Kidney (tissue), 14 donors: ENCODE measurements around the gene TMEM130. TPM values are rescaled to one million over a fixed set of nuclear protein-coding genes. Genes with fewer than 3 reads are reported as not detected.

Source experiments
- DNase-seq, 5 donors: peaks; one replicate each; pipeline ENCODE4 v3.0.0-alpha.2; 2013 to 2020
- FAIRE-seq: peaks from 2 replicates; lab custom pipeline; 2012; peaks lifted over from hg19 to GRCh38; lab: Jason Lieb, UNC
- H3K27ac ChIP-seq, 2 donors: one replicate each; pipeline ENCODE4 v1.7.0; 2013; ENCODE audit warnings: low read depth in 2 of 2, low read length in 2 of 2, inconsistent platforms in 1 of 2
- H3K27me3 ChIP-seq: one replicate; pipeline ENCODE4 v1.7.1; 2013; ENCODE audit warnings: low read length, inconsistent platforms; ENCODE audit not compliant: control insufficient read depth, insufficient read depth
- H3K36me3 ChIP-seq, 3 donors: one replicate each; pipeline versions ENCODE4 v1.7.0 to v1.7.1; 2013; ENCODE audit warnings: low read length in 3 of 3, control low read depth in 1 of 3, inconsistent platforms in 1 of 3; ENCODE audit not compliant: insufficient read depth in 3 of 3, control insufficient read depth in 2 of 3
- H3K4me1 ChIP-seq, 3 donors: one replicate each; pipeline versions ENCODE4 v1.7.0 to v1.7.1; 2013; ENCODE audit warnings: low read length in 3 of 3, inconsistent platforms in 1 of 3, low read depth in 1 of 3; ENCODE audit not compliant: control insufficient read depth in 2 of 3, insufficient read depth in 2 of 3
- H3K4me3 ChIP-seq, 3 donors: one replicate each; pipeline versions ENCODE4 v1.7.0 to v1.8.1; 2013; ENCODE audit warnings: low read length in 3 of 3, control low read depth in 1 of 3, inconsistent platforms in 1 of 3
- H3K9ac ChIP-seq, 3 donors: one replicate each; pipeline versions ENCODE4 v1.7.0 to v1.7.1; 2013; ENCODE audit warnings: low read length in 3 of 3, control low read depth in 1 of 3, inconsistent platforms in 1 of 3
- H3K9me3 ChIP-seq, 3 donors: one replicate each; pipeline versions ENCODE4 v1.7.0 to v1.7.1; 2013; ENCODE audit warnings: low read length in 3 of 3, control low read depth in 1 of 3, inconsistent platforms in 1 of 3; ENCODE audit not compliant: control insufficient read depth in 2 of 3, insufficient read depth in 1 of 3
- intact Hi-C: fragments of 100-400 bp; cut with DNase I; formaldehyde crosslinking; loops from one replicate; pipeline ENCODE4 v1.11.1; 2022
- polyA plus RNA-seq: library from polyadenylated mRNA; stranded (reverse); fragments of 350-450 nt; fragmentation: Illumina TruSeq; extraction: RNeasy Lipid Tissue Mini Kit (QIAGEN cat#74804); gene quantifications from one replicate; pipeline ENCODE4 v1.2.3, GENCODE V29; 2014; ENCODE audit warnings: low read depth, low replicate concordance; ENCODE audit not compliant: insufficient read depth
- total RNA-seq: library from RNA; stranded (reverse); fragmentation: NEBNext Ultra II Directional; extraction: Animal tissue kit (Norgen Biotek cat#: 25700); gene quantifications from one replicate; pipeline ENCODE4 v1.2.1, GENCODE V29; 2021
- TF ChIP-seq, protein P1 (sequence below): IDR thresholded peaks from 3 replicates; pipeline ENCODE4 v1.5.1; 2012; ENCODE audit warnings: mild to moderate bottlenecking, moderate library complexity, borderline replicate concordance; ENCODE audit not compliant: insufficient read depth; ENCODE audit errors: extremely low read depth
- donor health status: control.
- donor health status: control.
- donor health status: control.
- donor health status: control.
- donor health status: control.
- donor health status: DM: yes; HTN: yes; CAD: no.
- donor health status: Normal renal cell carcinoma (clear cell type).

TMEM130 gene
- total and polyA plus RNA-seq, 2 donors from 2014 or later: 5.0 to 12.9 TPM

DNA sequence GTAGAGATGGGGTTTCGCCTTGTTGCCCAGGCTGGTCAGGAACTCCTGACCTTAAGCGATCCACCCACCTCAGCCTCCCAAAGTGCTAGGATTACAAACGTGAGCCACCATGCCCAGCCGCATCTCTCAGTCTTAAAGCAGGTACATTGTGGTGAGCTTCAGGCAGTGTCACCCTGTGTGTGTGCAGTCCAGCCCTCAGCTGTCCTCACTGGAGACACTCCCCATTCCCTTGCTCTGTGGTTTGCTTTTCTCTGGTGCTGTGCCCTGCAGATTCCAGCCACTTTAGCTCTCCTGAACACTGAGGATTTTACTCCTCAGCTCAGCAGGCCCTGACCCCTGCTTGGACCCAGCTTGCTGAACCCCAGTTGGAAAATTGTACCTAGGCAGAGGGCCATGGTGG lies 14.6 kb upstream of the TMEM130 start:
- no peaks in the 10 kb centered on the region for H3K27me3 ChIP-seq
- H3K4me3 ChIP-seq: no peak overlapping the region
- H3K36me3 ChIP-seq: peaks cover 8 to 33% (median 20%) of the 10 kb centered on the region in 3 donors
- intact Hi-C loops: no loop called here
- no peak overlapping the region for H3K9ac ChIP-seq
- H3K27ac ChIP-seq: no peak overlapping the region
- FAIRE-seq (no peak), DNase-seq (no peak)
- TF ChIP-seq, protein P1, sequence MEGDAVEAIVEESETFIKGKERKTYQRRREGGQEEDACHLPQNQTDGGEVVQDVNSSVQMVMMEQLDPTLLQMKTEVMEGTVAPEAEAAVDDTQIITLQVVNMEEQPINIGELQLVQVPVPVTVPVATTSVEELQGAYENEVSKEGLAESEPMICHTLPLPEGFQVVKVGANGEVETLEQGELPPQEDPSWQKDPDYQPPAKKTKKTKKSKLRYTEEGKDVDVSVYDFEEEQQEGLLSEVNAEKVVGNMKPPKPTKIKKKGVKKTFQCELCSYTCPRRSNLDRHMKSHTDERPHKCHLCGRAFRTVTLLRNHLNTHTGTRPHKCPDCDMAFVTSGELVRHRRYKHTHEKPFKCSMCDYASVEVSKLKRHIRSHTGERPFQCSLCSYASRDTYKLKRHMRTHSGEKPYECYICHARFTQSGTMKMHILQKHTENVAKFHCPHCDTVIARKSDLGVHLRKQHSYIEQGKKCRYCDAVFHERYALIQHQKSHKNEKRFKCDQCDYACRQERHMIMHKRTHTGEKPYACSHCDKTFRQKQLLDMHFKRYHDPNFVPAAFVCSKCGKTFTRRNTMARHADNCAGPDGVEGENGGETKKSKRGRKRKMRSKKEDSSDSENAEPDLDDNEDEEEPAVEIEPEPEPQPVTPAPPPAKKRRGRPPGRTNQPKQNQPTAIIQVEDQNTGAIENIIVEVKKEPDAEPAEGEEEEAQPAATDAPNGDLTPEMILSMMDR: no peak
- no peaks in the 10 kb centered on the region for H3K9me3 ChIP-seq
- H3K4me1 ChIP-seq: peaks cover 0 to 10% (median 0%) of the 10 kb centered on the region in 3 donors

DNA sequence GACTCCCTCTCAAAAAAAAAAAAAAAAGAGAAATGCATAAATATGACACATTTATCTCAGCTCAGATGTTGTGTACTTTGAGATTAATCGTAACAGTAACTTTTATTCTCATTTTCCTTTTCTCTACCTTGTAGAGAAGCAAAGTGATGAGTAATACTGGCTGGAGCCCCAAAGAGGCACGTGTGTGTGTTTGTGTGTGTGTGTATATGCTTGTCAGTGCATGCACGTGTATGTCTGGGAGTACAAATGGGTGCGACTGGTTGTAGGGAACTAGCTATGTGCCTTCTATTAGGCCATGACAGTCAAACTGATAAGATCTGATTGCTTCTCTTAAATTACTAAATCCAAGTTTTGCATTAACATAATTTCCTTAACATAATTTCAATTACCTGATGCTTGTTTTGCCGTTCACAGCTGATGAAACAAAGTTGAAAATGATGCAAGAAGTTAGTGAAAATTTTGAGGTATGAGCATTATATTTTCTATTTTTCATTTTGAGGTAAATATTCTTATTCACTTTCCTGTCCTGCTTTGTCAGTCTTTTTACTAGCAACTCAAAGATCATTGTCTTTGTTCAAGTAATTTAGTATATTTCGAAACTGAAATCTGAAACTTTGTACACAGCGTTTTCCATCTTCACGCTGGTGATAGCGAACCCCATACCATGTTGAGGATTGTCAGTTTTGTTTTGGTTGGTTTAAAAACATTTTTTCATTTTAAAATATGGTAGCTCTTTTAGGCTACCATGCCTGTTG lies 11.9 kb upstream of the TMEM130 start:
- intact Hi-C loops: no loop called here
- Histone ChIP-seq H3K9me3 (no peaks in the 10 kb centered on the region), H3K36me3 (peaks cover 4 to 28% (median 15%) of the 10 kb centered on the region in 3 donors), H3K27me3 (no peaks in the 10 kb centered on the region), H3K4me3 (no peak overlapping the region), H3K9ac (no peak overlapping the region), H3K27ac (no peak overlapping the region), H3K4me1 (peaks cover 0 to 17% (median 0%) of the 10 kb centered on the region in 3 donors)
- no peak for DNase-seq
- FAIRE-seq: no peak
- TF ChIP-seq, protein P1: no peak

DNA sequence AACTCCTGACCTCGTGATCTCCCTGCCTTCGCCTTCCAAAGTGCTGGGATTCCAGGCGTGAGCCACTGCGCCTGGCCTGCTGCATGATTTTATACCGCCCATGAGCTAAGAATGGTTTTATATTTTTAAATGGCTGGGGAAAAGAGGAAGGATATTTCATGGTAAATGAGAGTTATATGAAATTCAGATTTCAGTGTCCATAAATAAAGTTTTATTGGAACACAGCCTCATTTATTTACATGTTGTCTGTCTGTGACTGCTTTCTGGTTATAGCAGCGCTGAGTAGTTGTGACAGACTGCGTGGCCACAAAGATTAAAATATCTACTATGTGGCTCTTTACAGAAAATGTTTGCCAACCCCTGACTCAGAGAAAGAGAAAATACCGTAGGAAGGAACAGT lies 10.7 kb upstream of the TMEM130 start:
- no peak for FAIRE-seq

More for the DNA sequence above, 10.7 kb upstream of the TMEM130 start:
- Histone ChIP-seq H3K36me3 (peaks cover 4 to 28% (median 15%) of the 10 kb centered on the region in 3 donors), H3K27me3 (no peaks in the 10 kb centered on the region), H3K9ac (no peak overlapping the region), H3K4me1 (peaks cover 0 to 17% (median 0%) of the 10 kb centered on the region in 3 donors), H3K4me3 (peak overlapping the region in 1 of 3 donors; percentile 94), H3K27ac (no peak overlapping the region), H3K9me3 (no peaks in the 10 kb centered on the region)
- intact Hi-C loops: no loop called here
- DNase-seq: no peak
- TF ChIP-seq, protein P1: no peak
